IMR-90 (cell line): Measurements from ENCODE around the gene STK36.

Experiments used
- BHLHE40 ChIP-seq: fragments of 150-350 bp; IDR thresholded peaks from 2 replicates; pipeline ENCODE4 v1.6.1; 2016; ENCODE audit warnings: mild to moderate bottlenecking, low read depth, low read length
- CEBPB ChIP-seq: IDR thresholded peaks from 2 replicates; pipeline ENCODE4 v1.6.1; 2012; ENCODE audit warnings: low read depth, low read length, improper control_type of control experiment
- CHD1 ChIP-seq: IDR thresholded peaks from 2 replicates; pipeline ENCODE4 v1.6.1; 2012; ENCODE audit warnings: low read depth, low read length, improper control_type of control experiment
- FOS ChIP-seq: fragments of 150-350 bp; IDR thresholded peaks from 2 replicates; pipeline ENCODE4 v1.6.1; 2016; ENCODE audit warnings: low read depth, low read length
- MAFK ChIP-seq: IDR thresholded peaks from 2 replicates; pipeline ENCODE4 v1.6.1; 2012; ENCODE audit warnings: low read depth, low read length, improper control_type of control experiment
- MXI1 ChIP-seq: IDR thresholded peaks from 2 replicates; pipeline ENCODE4 v1.6.1; 2012; ENCODE audit warnings: low read depth, mild to moderate bottlenecking, low read length, moderate library complexity, borderline replicate concordance
- NFE2L2 ChIP-seq: fragments of 150-350 bp; IDR thresholded peaks from 2 replicates; pipeline ENCODE4 v1.6.1; 2016; ENCODE audit warnings: low read depth, mild to moderate bottlenecking, low read length
- POLR2A ChIP-seq: IDR thresholded peaks from 2 replicates; pipeline ENCODE4 v1.6.1; 2012; ENCODE audit warnings: mild to moderate bottlenecking, low read depth, low read length
- RAD21 ChIP-seq: IDR thresholded peaks from 2 replicates; pipeline ENCODE4 v1.6.1; 2012; ENCODE audit warnings: low read length, improper control_type of control experiment
- RCOR1 ChIP-seq: IDR thresholded peaks from 2 replicates; pipeline ENCODE4 v1.6.1; 2012; ENCODE audit warnings: mild to moderate bottlenecking, low read length, improper control_type of control experiment; ENCODE audit not compliant: insufficient replicate concordance
- RFX5 ChIP-seq: IDR thresholded peaks from 2 replicates; pipeline ENCODE4 v1.8.0; 2012; ENCODE audit warnings: low read depth, mild to moderate bottlenecking, low read length, moderate library complexity
- SMC3 ChIP-seq: fragments of 150-350 bp; IDR thresholded peaks from 2 replicates; pipeline ENCODE4 v1.6.1; 2016; ENCODE audit warnings: low read depth, mild to moderate bottlenecking, antibody characterized with exemption, low read length, moderate library complexity
- TF ChIP-seq, protein P1 (sequence below): conservative IDR thresholded peaks from 2 replicates; pipeline ENCODE4 v1.5.1; 2012; ENCODE audit warnings: mild to moderate bottlenecking, low read depth, low read length, improper control_type of control experiment
- TF ChIP-seq, protein P2 (sequence below): fragments of 150-350 bp; IDR thresholded peaks from 2 replicates; pipeline ENCODE4 v1.6.1; 2017; ENCODE audit warnings: mild to moderate bottlenecking, antibody characterized with exemption, low read length, low read depth

DNA sequence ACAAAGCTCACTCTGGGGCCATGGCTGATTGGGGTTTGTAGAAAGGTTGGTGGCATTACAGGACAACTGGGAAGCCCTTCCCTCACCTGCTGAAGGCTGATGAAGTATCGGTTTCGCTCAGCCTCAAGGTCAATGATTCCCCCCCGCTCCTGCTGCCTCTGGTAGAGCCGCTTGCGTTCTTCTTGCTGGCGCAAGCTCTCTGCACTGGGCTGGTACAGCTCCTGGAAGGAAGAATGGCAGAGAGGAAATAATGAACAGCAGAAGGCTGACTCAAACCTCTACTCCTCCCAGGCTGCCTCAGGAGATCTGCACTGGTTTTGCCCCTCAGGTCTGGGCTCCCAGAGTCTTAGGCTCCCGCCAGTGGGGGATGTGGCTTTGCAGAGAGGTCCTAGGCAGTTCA lies 7.2 kb upstream of the STK36 start:
- TF ChIP-seq, protein P1, sequence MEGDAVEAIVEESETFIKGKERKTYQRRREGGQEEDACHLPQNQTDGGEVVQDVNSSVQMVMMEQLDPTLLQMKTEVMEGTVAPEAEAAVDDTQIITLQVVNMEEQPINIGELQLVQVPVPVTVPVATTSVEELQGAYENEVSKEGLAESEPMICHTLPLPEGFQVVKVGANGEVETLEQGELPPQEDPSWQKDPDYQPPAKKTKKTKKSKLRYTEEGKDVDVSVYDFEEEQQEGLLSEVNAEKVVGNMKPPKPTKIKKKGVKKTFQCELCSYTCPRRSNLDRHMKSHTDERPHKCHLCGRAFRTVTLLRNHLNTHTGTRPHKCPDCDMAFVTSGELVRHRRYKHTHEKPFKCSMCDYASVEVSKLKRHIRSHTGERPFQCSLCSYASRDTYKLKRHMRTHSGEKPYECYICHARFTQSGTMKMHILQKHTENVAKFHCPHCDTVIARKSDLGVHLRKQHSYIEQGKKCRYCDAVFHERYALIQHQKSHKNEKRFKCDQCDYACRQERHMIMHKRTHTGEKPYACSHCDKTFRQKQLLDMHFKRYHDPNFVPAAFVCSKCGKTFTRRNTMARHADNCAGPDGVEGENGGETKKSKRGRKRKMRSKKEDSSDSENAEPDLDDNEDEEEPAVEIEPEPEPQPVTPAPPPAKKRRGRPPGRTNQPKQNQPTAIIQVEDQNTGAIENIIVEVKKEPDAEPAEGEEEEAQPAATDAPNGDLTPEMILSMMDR = no peak
- TF ChIP-seq POLR2A (no peak), RFX5 (no peak), RAD21 (no peak), FOS (no peak), SMC3 (no peak), MXI1 (no peak), BHLHE40 (no peak), NFE2L2 (no peak), CEBPB (no peak), RCOR1 (no peak), MAFK (no peak), CHD1 (no peak)
- TF ChIP-seq, protein P2, sequence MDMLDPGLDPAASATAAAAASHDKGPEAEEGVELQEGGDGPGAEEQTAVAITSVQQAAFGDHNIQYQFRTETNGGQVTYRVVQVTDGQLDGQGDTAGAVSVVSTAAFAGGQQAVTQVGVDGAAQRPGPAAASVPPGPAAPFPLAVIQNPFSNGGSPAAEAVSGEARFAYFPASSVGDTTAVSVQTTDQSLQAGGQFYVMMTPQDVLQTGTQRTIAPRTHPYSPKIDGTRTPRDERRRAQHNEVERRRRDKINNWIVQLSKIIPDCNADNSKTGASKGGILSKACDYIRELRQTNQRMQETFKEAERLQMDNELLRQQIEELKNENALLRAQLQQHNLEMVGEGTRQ = no peak
